Measurements from ENCODE around the gene GFER. TPM values are rescaled to one million over a fixed set of nuclear protein-coding genes. Genes with fewer than 3 reads are reported as not detected.

GFER gene
- total and polyA plus RNA-seq, 2 donors (not counting 1 experiment from before 2014, with no cell fraction given): 15.6 to 30.4 TPM

- intact Hi-C loops (cut with micrococcal nuclease): no loop called here
- Mint-ChIP-seq H3K4me3 (no peak overlapping the region), H3K27me3 (no peaks in the 10 kb centered on the region), H3K27ac (no peak overlapping the region), H3K9me3 (ENCODE audit: insufficient read depth) (no peaks in the 10 kb centered on the region), H3K4me1 (peaks cover 8% of the 10 kb centered on the region)
- Histone ChIP-seq H3K27me3 (replicated peaks in 1 of 4; ENCODE audit: control extremely low read depth in 1 of 4, control insufficient read depth in 3 of 4, insufficient read depth in 4 of 4, low read length in 3 of 4) (peaks cover 0 to 3% (median 0%) of the 10 kb centered on the region in 4 experiments), H3K4me1 (ENCODE audit: control insufficient read depth in 2 of 2, insufficient read depth in 2 of 2, low read length in 2 of 2) (peaks cover 5% of the 10 kb centered on the region in 2 donors), H3K36me3 (replicated peaks in 1 of 2; ENCODE audit: control extremely low read depth in 1 of 2, control insufficient read depth in 1 of 2, extremely low read depth in 1 of 2, insufficient read depth in 2 of 2, low read length in 1 of 2) (peaks cover 0 to 12% of the 10 kb centered on the region in 2 experiments), H3K4me2 (replicated peaks; ENCODE audit: low read depth, low read length, poor library complexity, severe bottlenecking) (no peak overlapping the region), H3K9me3 (ENCODE audit: control extremely low read depth in 1 of 3, control insufficient read depth in 2 of 3, insufficient read depth in 1 of 3, low read length in 2 of 3) (no peaks in the 10 kb centered on the region), H2AFZ (ENCODE audit: insufficient read depth, low read depth, low read length, poor library complexity, severe bottlenecking) (no peak overlapping the region), H3K79me2 (ENCODE audit: control insufficient read depth, insufficient read depth, low read length) (no peaks in the 10 kb centered on the region), H3K9ac (ENCODE audit: low read length) (no peak overlapping the region), H4K20me1 (ENCODE audit: control insufficient read depth, insufficient read depth, low read length, poor library complexity, severe bottlenecking) (no peaks in the 10 kb centered on the region), H3K27ac (ENCODE audit: low read length in 2 of 2) (no peak overlapping the region), H3K4me3 (ENCODE audit: control extremely low read depth in 1 of 5, extremely low read depth in 1 of 5, insufficient read depth in 1 of 5, low read depth in 2 of 5, low read length in 4 of 5) (no peak overlapping the region)
- 95% methylated on average over 6 of the region's 11 CpGs for WGBS (ENCODE audit: insufficient coverage)
- DNase-seq: no peak
- ChIA-PET POLR2A (no interaction called here), CTCF (no interaction called here)
- TF ChIP-seq CTCF (IDR thresholded peaks at IDR 0.05) (no peak), EZH2 (IDR thresholded peaks at IDR 0.05; ENCODE audit: borderline replicate concordance, insufficient read depth, low read depth, low read length, poor library complexity, severe bottlenecking) (no peak)
- ATAC-seq (ENCODE audit: low read depth): no peak
Observed at GRCh38 chr16:1936945-1937479, 47.0 kb upstream of the GFER start.

- Histone ChIP-seq H2AFZ (ENCODE audit: insufficient read depth, low read depth, low read length, poor library complexity, severe bottlenecking) (no peak overlapping the region), H3K36me3 (replicated peaks in 1 of 2; ENCODE audit: control extremely low read depth in 1 of 2, control insufficient read depth in 1 of 2, extremely low read depth in 1 of 2, insufficient read depth in 2 of 2, low read length in 1 of 2) (peaks cover 0 to 12% of the 10 kb centered on the region in 2 experiments), H4K20me1 (ENCODE audit: control insufficient read depth, insufficient read depth, low read length, poor library complexity, severe bottlenecking) (no peaks in the 10 kb centered on the region), H3K4me2 (replicated peaks; ENCODE audit: low read depth, low read length, poor library complexity, severe bottlenecking) (no peak overlapping the region), H3K9ac (ENCODE audit: low read length) (no peak overlapping the region), H3K27ac (ENCODE audit: low read length in 2 of 2) (no peak overlapping the region), H3K27me3 (replicated peaks in 1 of 4; ENCODE audit: control extremely low read depth in 1 of 4, control insufficient read depth in 3 of 4, insufficient read depth in 4 of 4, low read length in 3 of 4) (no peaks in the 10 kb centered on the region), H3K4me1 (ENCODE audit: control insufficient read depth in 2 of 2, insufficient read depth in 2 of 2, low read length in 2 of 2) (peaks cover 11 to 13% of the 10 kb centered on the region in 2 donors), H3K9me3 (ENCODE audit: control extremely low read depth in 1 of 3, control insufficient read depth in 2 of 3, insufficient read depth in 1 of 3, low read length in 2 of 3) (no peaks in the 10 kb centered on the region), H3K4me3 (ENCODE audit: control extremely low read depth in 1 of 5, extremely low read depth in 1 of 5, insufficient read depth in 1 of 5, low read depth in 2 of 5, low read length in 4 of 5) (peak overlapping the region in 1 of 5 experiments; percentile 3), H3K79me2 (ENCODE audit: control insufficient read depth, insufficient read depth, low read length) (no peaks in the 10 kb centered on the region)
- no peaks in the 10 kb centered on the region for H3K9me3 Mint-ChIP-seq (ENCODE audit: insufficient read depth)
- H3K4me3 Mint-ChIP-seq: no peak overlapping the region
- intact Hi-C loops (cut with micrococcal nuclease): no loop called here
- no peak for ATAC-seq (ENCODE audit: low read depth)
- H3K27me3 Mint-ChIP-seq: no peaks in the 10 kb centered on the region
- ChIA-PET POLR2A (no interaction called here), CTCF (no interaction called here)
- H3K27ac Mint-ChIP-seq: no peak overlapping the region
- peaks cover 17% of the 10 kb centered on the region for H3K4me1 Mint-ChIP-seq
- TF ChIP-seq EZH2 (IDR thresholded peaks at IDR 0.05; ENCODE audit: borderline replicate concordance, insufficient read depth, low read depth, low read length, poor library complexity, severe bottlenecking) (no peak), CTCF (IDR thresholded peaks at IDR 0.05) (no peak)
- 96% methylated on average over 9 of the region's 10 CpGs for WGBS (ENCODE audit: insufficient coverage)
- DNase-seq: no peak
Observed at GRCh38 chr16:1938316-1938715, 45.7 kb upstream of the GFER start.
